GM13977 (cell line): ENCODE results near the gene SNAP47.

Experiments used
- DNase-seq: peaks from one replicate; pipeline ENCODE4 v3.0.0; 2012; ENCODE audit warnings: low spot score
- in situ Hi-C: fragments of 300-500 bp; cut with MboI; formaldehyde crosslinking; loops from one replicate; pipeline ENCODE4 v1.12.0; 2022; ENCODE audit warnings: low sequenced_read_pairs, low pct_unique_long_range_greater_than_20kb, mixed read lengths, inconsistent platforms; ENCODE audit not compliant: unreplicated experiment
- TF ChIP-seq, protein P1 (sequence below): IDR thresholded peaks from 2 replicates; pipeline ENCODE4 v1.5.1; 2012; ENCODE audit warnings: mild to moderate bottlenecking, control low read depth; ENCODE audit not compliant: insufficient read depth; ENCODE audit errors: extremely low read depth, missing control alignments

Gene SNAP47

DNA sequence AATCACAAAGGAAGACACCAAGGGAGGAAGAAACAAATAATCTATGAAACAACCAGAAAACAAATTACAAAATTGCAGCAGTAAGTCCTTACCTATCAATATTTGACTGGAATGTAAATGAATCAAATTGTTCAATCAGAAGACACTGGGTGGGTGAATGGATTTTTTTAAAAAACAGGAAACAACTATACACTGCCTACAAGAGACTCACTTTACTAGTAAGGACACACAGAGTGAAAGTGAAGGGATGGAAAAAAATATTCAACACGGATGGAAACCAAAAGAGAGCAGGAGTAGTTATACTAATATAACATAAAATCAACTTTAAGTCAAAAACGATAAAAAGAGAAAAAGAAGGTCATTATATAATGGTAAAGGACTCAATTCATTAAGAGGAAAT, 73.8 kb downstream of the SNAP47 start:
- TF ChIP-seq, protein P1, sequence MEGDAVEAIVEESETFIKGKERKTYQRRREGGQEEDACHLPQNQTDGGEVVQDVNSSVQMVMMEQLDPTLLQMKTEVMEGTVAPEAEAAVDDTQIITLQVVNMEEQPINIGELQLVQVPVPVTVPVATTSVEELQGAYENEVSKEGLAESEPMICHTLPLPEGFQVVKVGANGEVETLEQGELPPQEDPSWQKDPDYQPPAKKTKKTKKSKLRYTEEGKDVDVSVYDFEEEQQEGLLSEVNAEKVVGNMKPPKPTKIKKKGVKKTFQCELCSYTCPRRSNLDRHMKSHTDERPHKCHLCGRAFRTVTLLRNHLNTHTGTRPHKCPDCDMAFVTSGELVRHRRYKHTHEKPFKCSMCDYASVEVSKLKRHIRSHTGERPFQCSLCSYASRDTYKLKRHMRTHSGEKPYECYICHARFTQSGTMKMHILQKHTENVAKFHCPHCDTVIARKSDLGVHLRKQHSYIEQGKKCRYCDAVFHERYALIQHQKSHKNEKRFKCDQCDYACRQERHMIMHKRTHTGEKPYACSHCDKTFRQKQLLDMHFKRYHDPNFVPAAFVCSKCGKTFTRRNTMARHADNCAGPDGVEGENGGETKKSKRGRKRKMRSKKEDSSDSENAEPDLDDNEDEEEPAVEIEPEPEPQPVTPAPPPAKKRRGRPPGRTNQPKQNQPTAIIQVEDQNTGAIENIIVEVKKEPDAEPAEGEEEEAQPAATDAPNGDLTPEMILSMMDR: no peak
- DNase-seq: no peak
- in situ Hi-C loops: no loop called here

DNA sequence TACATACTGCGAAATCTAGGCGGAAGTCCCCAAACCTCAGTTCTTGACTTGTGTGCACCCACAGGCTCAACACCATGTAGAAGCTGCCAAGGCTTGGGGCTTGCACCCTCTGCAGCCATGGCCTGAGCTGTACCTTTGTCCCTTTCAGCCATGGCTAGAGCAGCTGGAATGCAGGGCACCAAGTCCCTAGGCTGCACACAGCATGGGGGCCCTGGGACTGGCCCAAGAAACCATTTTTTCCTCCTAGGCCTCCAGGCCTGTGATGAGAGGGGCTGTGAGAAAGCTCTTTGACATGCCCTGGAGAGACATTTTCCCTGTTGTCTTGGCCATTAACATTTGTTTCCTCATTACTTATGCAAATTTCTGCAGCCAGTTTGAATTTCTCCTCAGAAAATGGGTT, 78.7 kb downstream of the SNAP47 start:
- TF ChIP-seq, protein P1: no peak
- DNase-seq: no peak
- in situ Hi-C loops: no loop called here

DNA sequence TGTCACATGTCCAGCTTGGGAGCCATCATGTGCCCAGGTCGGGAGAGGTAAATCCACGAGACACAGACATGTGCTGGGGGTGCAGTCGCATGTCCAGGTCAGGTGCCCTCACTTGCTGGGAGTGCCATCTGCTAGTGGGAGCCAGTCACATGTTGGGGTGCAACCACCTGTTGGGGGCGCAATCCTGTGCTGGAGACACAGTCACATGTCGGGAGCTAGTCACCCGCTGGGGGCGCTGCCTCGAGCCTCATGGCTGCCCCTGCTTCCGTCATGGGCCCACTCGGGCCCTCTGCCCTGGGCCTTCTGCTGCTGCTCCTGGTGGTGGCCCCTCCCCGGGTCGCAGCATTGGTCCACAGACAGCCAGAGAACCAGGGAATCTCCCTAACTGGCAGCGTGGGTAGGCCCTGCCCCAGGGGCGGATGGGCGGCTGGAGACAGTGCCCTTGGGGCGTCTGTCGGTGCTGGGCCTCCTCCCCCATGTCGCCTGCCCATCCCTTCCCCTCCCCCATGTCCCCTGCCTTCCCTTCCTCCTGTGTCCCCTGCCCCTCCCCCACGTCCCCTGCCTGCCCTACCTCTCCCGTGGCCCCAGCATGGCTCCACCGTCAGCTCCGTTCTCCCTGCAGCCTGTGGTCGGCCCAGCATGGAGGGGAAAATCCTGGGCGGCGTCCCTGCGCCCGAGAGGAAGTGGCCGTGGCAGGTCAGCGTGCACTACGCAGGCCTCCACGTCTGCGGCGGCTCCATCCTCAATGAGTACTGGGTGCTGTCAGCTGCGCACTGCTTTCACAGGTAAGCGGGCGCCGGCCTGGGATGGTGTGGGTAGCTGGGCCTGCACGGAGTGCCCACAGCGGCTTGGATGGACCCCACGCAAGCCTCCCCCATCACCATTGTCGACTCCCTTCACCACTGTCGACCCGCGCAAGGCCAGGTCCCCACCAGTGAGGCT, 80.5 kb downstream of the SNAP47 start, which contains the start of gene PRSS38:
Gene PRSS38, plus strand, starts transcription at position 208 of the 942 bp plus-strand sequence. Its CDS starts 42 bp downstream, at position 250.
- TF ChIP-seq, protein P1: no peak
- DNase-seq: no peak
- in situ Hi-C loops: no loop called here

DNA sequence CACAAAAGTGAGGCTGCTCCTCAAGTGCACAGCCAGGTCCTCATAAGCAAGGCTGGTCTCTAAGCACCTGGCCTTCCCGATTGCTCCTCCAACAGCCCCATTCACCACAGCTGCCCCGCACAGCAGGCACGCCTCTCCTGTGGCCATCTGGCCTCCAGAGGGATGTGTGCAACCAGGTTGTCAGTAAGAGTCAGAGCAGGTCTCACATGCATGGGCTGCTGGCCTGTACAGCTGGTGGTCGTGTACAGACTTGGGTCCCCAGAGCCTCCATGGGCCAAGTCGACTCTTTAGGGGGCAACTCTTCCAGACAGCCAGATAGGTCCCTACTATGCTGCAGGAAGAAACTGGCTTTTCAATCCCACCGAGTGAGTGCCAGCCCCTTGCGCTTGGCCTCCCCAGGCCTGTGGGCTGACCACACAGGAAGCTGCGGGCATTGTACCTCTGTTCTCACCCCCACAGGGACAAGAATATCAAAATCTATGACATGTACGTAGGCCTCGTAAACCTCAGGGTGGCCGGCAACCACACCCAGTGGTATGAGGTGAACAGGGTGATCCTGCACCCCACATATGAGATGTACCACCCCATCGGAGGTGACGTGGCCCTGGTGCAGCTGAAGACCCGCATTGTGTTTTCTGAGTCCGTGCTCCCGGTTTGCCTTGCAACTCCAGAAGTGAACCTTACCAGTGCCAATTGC, 81.7 kb downstream of the SNAP47 start:
- DNase-seq: no peak
- in situ Hi-C loops: no loop called here
- TF ChIP-seq, protein P1: no peak

DNA sequence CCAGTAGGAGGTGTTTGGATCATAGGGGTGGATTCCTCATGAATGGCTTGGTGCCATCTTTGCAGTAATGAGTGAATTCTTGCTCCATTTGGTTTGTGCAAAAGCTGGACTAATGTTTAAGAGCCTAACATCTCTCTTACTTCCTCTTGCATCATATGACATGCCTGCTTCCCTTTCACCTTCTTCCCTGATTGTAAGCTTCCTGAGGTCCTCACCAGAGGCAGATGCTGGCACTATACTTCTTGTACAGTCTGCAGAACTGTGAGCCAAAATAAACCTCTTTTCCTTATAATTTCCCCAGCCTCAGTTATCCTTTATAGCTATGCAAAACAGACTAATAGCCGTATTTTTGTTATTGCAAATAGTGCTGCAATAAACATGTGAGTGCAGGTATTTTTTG, 88.3 kb downstream of the SNAP47 start:
- DNase-seq: no peak
- in situ Hi-C loops: no loop called here
- TF ChIP-seq, protein P1: no peak

DNA sequence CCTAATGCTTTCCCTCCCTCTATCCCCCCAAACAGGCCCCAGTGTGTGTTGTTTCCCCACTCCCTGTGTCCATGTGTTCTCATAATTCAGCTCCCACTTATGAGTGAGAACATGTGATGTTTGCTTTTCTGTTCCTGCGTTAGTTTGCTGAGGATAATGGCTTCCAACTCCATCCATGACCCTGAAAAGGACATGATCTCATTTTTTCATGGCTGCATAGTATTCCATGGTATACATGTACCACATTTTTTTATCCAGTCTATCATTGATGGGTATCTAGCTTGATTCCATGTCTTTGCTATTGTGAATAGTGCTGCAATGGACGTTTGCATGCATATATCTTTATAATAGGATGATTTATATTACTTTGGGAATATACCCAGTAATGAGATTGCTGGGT, 89.0 kb downstream of the SNAP47 start:
- in situ Hi-C loops: no loop called here
- no peak for DNase-seq
- TF ChIP-seq, protein P1: no peak
